Measurements from ENCODE around the gene COL27A1.
"Not testable (repeated sequence)": the region's sequence is repeated elsewhere in the genome, so short reads cannot be mapped to it uniquely, and the experiment has no call there.

The COL27A1 gene

GRCh38 chr9:114322831-114323531 lies 167.6 kb downstream of the COL27A1 start, which contains the start of gene ORM1:
ORM1 (plus strand) TSS chr9:114323098; CDS start chr9:114323134, 36 bp downstream.
- TF ChIP-seq, protein P1, sequence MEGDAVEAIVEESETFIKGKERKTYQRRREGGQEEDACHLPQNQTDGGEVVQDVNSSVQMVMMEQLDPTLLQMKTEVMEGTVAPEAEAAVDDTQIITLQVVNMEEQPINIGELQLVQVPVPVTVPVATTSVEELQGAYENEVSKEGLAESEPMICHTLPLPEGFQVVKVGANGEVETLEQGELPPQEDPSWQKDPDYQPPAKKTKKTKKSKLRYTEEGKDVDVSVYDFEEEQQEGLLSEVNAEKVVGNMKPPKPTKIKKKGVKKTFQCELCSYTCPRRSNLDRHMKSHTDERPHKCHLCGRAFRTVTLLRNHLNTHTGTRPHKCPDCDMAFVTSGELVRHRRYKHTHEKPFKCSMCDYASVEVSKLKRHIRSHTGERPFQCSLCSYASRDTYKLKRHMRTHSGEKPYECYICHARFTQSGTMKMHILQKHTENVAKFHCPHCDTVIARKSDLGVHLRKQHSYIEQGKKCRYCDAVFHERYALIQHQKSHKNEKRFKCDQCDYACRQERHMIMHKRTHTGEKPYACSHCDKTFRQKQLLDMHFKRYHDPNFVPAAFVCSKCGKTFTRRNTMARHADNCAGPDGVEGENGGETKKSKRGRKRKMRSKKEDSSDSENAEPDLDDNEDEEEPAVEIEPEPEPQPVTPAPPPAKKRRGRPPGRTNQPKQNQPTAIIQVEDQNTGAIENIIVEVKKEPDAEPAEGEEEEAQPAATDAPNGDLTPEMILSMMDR (IDR thresholded peaks at IDR 0.05): not testable (repeated sequence)

DNA sequence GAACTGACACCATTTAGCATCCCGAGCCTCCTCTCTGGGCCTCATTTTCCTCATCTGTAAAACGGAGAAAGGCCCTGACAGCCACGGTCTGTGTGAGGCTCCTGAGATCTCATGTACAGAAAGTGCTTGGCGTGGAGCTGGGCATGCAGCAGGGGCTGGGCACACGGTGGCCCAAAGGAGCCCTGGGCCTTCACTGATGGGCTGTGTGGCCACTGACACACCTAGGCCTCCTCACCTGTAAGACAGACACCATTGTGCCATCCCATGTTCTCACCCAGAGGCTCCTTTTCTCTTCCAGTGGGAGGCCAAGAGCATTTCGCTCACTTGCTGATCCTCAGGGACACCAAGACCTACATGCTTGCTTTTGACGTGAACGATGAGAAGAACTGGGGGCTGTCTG lies 169.2 kb downstream of the COL27A1 start:
- TF ChIP-seq, protein P1 (IDR thresholded peaks at IDR 0.05): no peak

GRCh38 chr9:114327749-114328148 lies 172.4 kb downstream of the COL27A1 start:
- TF ChIP-seq, protein P1 (IDR thresholded peaks at IDR 0.05): no peak

GRCh38 chr9:114329625-114330022 lies 174.3 kb downstream of the COL27A1 start, which contains the start of gene ORM2:
ORM2 (plus strand) TSS chr9:114329869; CDS start chr9:114329905, 36 bp downstream.
- TF ChIP-seq, protein P1 (IDR thresholded peaks at IDR 0.05): not testable (repeated sequence)

GRCh38 chr9:114330636-114331035 lies 175.3 kb downstream of the COL27A1 start:
- TF ChIP-seq, protein P1 (IDR thresholded peaks at IDR 0.05): no peak

GRCh38 chr9:114334490-114334889 lies 179.2 kb downstream of the COL27A1 start:
- TF ChIP-seq, protein P1 (IDR thresholded peaks at IDR 0.05): no peak

DNA sequence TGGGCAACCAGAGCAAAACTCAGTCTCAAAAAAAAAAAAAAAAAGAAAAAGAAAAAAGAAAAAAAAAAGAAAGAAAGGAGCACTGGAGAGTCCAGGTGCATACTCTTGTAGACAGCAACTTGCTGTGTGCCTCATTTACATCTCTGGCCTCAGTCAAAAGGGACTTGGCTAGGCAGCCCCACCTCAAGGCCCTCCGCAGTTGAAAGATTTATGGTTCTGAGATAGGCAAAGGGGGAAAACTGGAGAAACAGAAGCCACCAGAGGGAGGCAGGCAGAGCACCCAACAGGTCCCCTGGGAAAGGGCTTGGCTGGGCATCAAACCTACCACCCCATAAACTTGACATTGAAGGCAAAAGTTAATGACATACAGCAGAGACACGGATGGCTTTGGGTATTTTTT lies 180.4 kb downstream of the COL27A1 start:
- TF ChIP-seq, protein P1 (IDR thresholded peaks at IDR 0.05): no peak
